ENCODE measurements around the gene C16orf74.
A peak's percentile ranks its signal among the peaks of the same experiment; 100 is the strongest.

The C16orf74 gene

GRCh38 chr16:85689285-85689949 is 61.5 kb downstream of the C16orf74 start:
- DNase-seq: no peak

GRCh38 chr16:85688586-85689284 is 62.2 kb downstream of the C16orf74 start, which contains the start of gene GINS2:
TSS of gene GINS2 (minus strand) at chr16:85688954. CDS start at chr16:85688898, 56 bp downstream.
- DNase-seq: peak; percentile 89

- no peak for DNase-seq
These were observed 63.0 kb downstream of the C16orf74 start for GRCh38 chr16:85687651-85688471.

- DNase-seq: no peak
These were observed 63.8 kb downstream of the C16orf74 start for GRCh38 chr16:85686912-85687591.

- no peak for DNase-seq
These were observed 65.6 kb downstream of the C16orf74 start for GRCh38 chr16:85685251-85685650.

GRCh38 chr16:85683363-85683762 is 67.5 kb downstream of the C16orf74 start:
- DNase-seq: no peak

- no peak for DNase-seq
These were observed 68.4 kb downstream of the C16orf74 start for GRCh38 chr16:85682516-85682915.

GRCh38 chr16:85681255-85681654 is 69.6 kb downstream of the C16orf74 start:
- DNase-seq: no peak

- DNase-seq: no peak
These were observed 70.4 kb downstream of the C16orf74 start for GRCh38 chr16:85680352-85680944.

GRCh38 chr16:85679870-85680269 is 71.0 kb downstream of the C16orf74 start:
- no peak for DNase-seq

- no peak for DNase-seq
These were observed 72.1 kb downstream of the C16orf74 start for GRCh38 chr16:85678821-85679220.

- no peak for DNase-seq
These were observed 72.9 kb downstream of the C16orf74 start for GRCh38 chr16:85678016-85678415.

- no peak for DNase-seq
These were observed 73.4 kb downstream of the C16orf74 start for GRCh38 chr16:85677383-85677967.

- no peak for DNase-seq
These were observed 74.4 kb downstream of the C16orf74 start for GRCh38 chr16:85676466-85676865.

- no peak for DNase-seq
These were observed 75.5 kb downstream of the C16orf74 start for GRCh38 chr16:85675251-85675874.

GRCh38 chr16:85674828-85675227 is 76.1 kb downstream of the C16orf74 start:
- DNase-seq: no peak

GRCh38 chr16:85674418-85674755 is 76.5 kb downstream of the C16orf74 start:
- no peak for DNase-seq

GRCh38 chr16:85673529-85674417 is 77.1 kb downstream of the C16orf74 start:
- DNase-seq: peak; percentile 91

- DNase-seq: peak; percentile 31
These were observed 80.1 kb downstream of the C16orf74 start for GRCh38 chr16:85670840-85671239.

GRCh38 chr16:85668676-85669424 is 82.0 kb downstream of the C16orf74 start:
- DNase-seq: no peak
